Posterior cingulate gyrus (tissue), 11 donors: ENCODE results near the gene TATDN3.
"Not testable (repeated sequence)": the region's sequence is repeated elsewhere in the genome, so short reads cannot be mapped to it uniquely, and the experiment has no call there.

Experiments used
- DNase-seq, 10 donors: peaks; one replicate each; pipeline versions ENCODE4 v3.0.0 to v3.0.0-alpha.2; 2020 to 2021; ENCODE audit warnings: mixed read lengths in 3 of 10
- intact Hi-C: fragments of 100-400 bp; cut with DNase I; formaldehyde crosslinking; loops from one replicate; pipeline ENCODE4 v1.15.1; 2023

Gene TATDN3

DNA sequence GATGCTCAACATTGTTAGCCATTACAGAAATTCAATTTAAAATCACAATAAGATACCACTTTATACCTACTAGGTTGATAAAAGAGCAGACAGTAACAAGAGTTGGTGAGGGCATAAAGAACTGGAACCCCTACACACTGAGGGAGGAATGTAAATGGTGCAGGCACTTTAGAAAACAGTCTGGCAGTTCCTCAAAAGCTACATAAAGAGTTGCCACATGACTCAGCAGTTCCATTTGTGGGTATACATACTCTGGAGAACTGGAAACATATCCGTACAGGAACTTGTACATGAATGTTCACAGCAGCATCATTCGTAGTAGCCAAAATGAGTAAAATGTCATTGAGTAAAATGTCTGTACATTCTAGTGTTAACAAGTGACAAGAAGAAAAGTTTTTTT lies 17.1 kb upstream of the TATDN3 start:
- DNase-seq, result no peak
- intact Hi-C loops, result no loop called here

DNA sequence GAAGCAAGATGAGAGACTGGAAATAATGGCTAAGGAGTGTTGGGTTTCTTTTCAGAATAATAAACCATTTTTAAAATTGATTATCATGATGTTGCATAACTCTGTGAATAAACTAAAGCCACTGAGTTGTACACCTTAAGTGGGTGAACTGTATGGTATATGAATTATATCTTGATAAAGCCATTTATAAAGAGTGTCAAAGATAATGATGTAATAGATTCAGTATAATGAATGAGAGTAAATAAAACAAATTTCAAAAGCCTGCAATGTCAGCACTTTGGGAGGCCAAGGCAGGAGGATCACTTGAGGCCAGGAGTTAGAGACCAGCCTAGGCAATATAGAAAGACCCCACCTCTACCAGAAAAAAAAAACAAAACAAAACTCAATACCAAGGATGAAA lies 16.5 kb upstream of the TATDN3 start:
- intact Hi-C loops, result no loop called here
- no peak for DNase-seq

DNA sequence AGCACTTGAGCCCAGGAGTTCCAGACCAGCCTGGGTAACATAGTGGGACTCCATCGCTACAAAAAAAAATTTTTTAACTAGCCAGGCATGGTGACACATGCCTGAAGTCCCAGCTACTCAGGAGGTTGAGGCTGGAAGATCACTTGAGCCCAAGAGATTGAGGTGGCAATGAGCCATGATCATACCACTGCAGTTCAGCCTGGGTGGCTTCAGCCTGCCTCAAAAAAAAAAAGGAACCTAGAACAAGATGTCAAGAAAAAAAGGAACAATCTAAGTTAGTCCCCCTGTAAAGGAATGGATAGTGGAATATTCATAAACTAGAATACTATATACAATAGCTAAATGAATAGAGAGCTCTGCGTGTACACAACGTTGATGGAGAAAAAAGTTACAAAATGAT lies 14.5 kb upstream of the TATDN3 start:
- no peak for DNase-seq
- intact Hi-C loops, result no loop called here

DNA sequence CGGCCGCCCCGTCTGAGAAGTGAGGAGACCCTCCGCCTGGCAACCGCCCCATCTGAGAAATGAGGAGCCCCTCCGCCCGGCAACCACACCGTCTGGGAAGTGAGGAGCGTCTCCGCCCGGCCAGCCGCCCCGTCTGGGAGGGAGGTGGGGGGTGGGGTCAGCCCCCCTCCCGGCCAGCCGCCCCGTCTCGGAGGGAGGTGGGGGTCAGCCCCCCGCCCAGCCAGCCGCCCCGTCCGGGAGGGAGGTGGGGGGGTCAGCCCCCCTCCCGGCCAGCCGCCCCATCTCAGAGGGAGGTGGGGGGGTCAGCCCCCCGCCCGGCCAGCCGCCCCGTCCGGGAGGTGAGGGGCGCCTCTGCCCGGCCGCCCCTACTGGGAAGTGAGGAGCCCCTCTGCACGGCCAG lies 12.6 kb upstream of the TATDN3 start:
- DNase-seq, intact Hi-C loops: not testable (repeated sequence)

- DNase-seq, result no peak
- intact Hi-C loops, result loop anchor here (5.0 kb wide), 2 partner anchors 303 to 323 kb away; no protein-coding TSS in a partner anchor
Observed at GRCh38 chr1:212780759-212781158, 10.9 kb upstream of the TATDN3 start.

GRCh38 chr1:212781225-212781624 lies 10.5 kb upstream of the TATDN3 start:
- intact Hi-C loops, result loop anchor here (5.0 kb wide), 2 partner anchors 304 to 324 kb away; no protein-coding TSS in a partner anchor
- no peak for DNase-seq

- no peak for DNase-seq
- intact Hi-C loops, result loop anchor here (1.0 to 5.0 kb wide), 3 partner anchors 117 to 325 kb away; no protein-coding TSS in a partner anchor
Observed at GRCh38 chr1:212782422-212783154, 9.1 kb upstream of the TATDN3 start.

- no peak for DNase-seq
- intact Hi-C loops, result loop anchor here (5.0 kb wide), 2 partner anchors 307 to 327 kb away; no protein-coding TSS in a partner anchor
Observed at GRCh38 chr1:212783976-212784375, 7.7 kb upstream of the TATDN3 start.

GRCh38 chr1:212785871-212786270 lies 5.8 kb upstream of the TATDN3 start:
- intact Hi-C loops, result no loop called here
- DNase-seq, result no peak

DNA sequence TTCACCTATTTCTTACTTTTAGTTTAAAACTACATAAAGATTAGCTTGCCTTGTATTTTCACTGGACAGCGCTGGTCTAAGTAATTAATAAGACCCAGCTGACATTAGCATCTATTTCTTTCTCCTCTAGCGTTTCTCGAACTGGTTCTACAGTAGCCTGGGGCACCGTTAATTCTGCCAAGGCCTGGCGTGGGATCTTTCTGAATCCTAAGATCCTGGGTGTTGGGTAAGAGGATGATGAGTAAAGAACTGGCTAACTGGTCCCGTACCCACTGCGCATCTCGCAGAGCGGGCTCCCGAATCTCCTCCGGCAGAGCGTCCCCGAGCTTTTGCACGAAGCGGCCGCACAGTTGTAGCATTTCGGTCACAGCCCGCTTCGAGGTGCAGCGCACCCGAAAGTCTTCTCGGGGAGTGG lies 426 bp upstream of the TATDN3 start:
- no peak for DNase-seq
- intact Hi-C loops, result loop anchor here (5.0 kb wide), 1 partner anchor 66 kb away; the partner anchor contains the start of gene FLVCR1

GRCh38 chr1:212792396-212792908 lies 758 bp downstream of the TATDN3 start:
- DNase-seq, result no peak
- intact Hi-C loops, result loop anchor here (5.0 kb wide), 1 partner anchor 65 kb away; the partner anchor contains the start of gene FLVCR1

DNA sequence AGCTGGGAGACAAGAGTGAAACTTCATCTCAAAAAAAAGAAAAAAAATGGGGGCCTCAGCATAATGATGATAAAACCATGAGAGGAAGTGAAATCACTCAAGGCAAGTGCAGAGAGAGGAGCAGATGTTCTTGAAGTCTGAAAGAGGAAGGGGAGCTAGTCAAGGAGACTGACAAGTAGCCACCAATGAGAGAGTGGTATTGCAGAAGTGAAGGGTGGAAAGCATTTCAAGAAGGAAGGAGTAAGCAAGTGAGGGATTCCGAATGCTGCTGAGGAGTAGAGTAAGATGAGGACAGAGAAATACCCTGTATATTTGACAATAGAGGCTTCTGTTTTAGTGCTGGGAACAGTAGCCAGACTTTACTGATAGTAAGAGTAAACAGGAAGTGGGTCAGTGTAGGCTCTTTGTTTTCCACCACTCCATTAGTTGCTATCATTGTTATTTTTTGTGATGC lies 2.9 kb downstream of the TATDN3 start:
- no peak for DNase-seq
- intact Hi-C loops, result loop anchor here (5.0 kb wide), 1 partner anchor 63 kb away; the partner anchor contains the start of gene FLVCR1

DNA sequence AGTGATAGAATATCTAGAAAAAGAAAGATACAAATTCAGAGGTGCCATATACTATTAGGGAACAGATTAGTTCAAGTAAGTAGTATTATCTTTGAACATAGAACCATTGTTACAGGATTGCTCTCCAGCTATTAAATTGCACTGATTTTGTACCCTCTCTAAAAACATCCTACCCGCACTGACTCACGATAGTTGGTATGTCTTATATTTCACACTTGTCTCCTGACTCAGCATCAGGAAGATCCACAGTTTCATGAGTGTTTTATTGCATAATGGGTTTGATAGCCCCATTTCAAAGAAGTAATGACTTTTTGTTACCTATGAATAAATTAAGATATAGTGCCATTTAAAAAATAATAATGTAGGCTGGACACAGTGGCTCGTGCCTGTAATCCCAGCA lies 6.0 kb downstream of the TATDN3 start:
- DNase-seq, result no peak
- intact Hi-C loops, result no loop called here

DNA sequence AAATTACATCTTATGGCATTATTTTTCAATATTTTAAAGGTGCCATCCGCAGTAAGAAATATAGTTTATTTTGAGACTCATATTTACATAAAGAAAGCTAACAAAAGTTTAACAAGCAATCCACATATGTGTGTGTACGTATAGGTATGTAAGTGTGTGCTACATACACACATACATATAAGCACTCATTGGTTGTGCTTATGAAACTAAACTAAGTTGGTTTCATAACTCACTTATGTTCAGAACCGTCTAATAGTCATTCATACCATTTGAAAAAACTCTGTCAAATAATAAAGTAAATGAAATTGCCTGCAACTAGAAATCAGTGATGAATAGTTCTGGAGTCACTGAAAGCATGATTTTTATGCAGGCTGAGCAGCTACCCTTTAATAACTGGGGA lies 14.1 kb downstream of the TATDN3 start:
- intact Hi-C loops, result no loop called here

GRCh38 chr1:212814537-212815334 lies 23.0 kb downstream of the TATDN3 start:
- DNase-seq, result no peak
- intact Hi-C loops, result loop anchor here (1.0 to 10.0 kb wide), 2 partner anchors 50 to 181 kb away; no protein-coding TSS in a partner anchor

More for the DNA sequence above, 14.1 kb downstream of the TATDN3 start:
- DNase-seq, result no peak

- DNase-seq, result no peak
- intact Hi-C loops, result loop anchor here (10.0 kb wide), 1 partner anchor 48 kb away; no protein-coding TSS in a partner anchor
Observed at GRCh38 chr1:212816567-212817278, 25.0 kb downstream of the TATDN3 start.

GRCh38 chr1:212819726-212820125 lies 28.0 kb downstream of the TATDN3 start:
- intact Hi-C loops, result loop anchor here (10.0 kb wide), 1 partner anchor 45 kb away; no protein-coding TSS in a partner anchor
- DNase-seq, result no peak

- no peak for DNase-seq
- intact Hi-C loops, result no loop called here
Observed at GRCh38 chr1:212820969-212821368, 29.3 kb downstream of the TATDN3 start.

DNA sequence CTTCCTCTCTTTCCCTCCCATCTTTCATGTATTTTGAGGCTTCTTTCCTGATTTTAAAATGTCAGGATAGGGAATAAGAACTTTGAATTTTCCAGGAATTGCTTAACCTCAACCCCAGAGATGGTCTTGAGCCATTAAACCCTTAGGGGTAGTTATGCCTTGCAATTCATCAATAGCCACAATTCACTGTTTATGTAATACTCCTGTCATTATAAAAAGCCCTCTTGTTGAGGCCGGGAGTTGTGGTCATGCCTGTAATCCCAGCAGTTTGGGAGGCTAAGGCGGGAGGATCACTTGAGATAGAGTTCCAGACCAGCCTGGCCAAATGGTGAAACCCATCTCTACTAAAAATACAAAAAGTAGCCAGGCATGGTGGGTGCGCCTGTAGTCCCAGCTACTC lies 31.3 kb downstream of the TATDN3 start:
- intact Hi-C loops, result no loop called here
- DNase-seq, result no peak

GRCh38 chr1:212824201-212824600 lies 32.5 kb downstream of the TATDN3 start:
- intact Hi-C loops, result no loop called here

More at GRCh38 chr1:212824201-212824600, 32.5 kb downstream of the TATDN3 start:
- no peak for DNase-seq
